ENCODE results near the gene GLRX3. TPM values are rescaled to one million over a fixed set of nuclear protein-coding genes. Genes with fewer than 3 reads are reported as not detected.

GLRX3 gene
- polyA plus RNA-seq, 1 of the 3 experiments (the other 2 are of a cell fraction) = 93.8 TPM

DNA sequence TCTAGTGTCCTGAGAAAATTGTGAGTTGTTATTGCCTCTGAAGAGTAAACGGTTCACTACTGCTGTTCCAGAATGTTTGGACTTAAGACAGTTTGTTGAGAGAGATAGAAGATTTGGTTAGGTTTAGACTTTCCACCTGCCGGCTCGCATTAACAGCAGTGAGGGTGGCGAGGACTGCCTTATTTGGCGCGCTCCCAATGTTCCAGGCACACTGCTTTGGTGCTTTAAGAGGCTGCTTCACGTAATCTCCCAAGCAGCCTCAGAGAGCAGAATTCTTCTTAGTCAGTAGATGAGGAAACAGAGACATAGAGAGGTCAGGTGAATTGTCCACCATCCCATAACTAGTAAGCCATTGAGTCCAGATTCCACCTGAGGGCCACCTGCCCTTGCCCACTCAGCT lies 41.1 kb downstream of the GLRX3 start:
- H2AFZ ChIP-seq (ENCODE audit: low read depth) = no peak overlapping the region
- POLR2A ChIA-PET = no interaction called here
- no peak overlapping the region for H3K9ac ChIP-seq
- H3K4me3 ChIP-seq (ENCODE audit: low read depth in 2 of 2, low read length in 1 of 2) = no peak overlapping the region
- CTCF ChIA-PET = interaction anchor here (1.2 to 3.0 kb wide), 3 partner anchors 12 to 288 kb away, joined by 3 to 8 read pairs (median 7); no protein-coding TSS in a partner anchor
- no peaks in the 10 kb centered on the region for H3K27me3 ChIP-seq (ENCODE audit: insufficient read depth)
- peaks cover 39 to 58% of the 10 kb centered on the region in 2 experiments for H3K36me3 ChIP-seq (replicated peaks in 1 of 2; ENCODE audit: control insufficient read depth in 1 of 2, insufficient read depth in 2 of 2, low read length in 1 of 2)
- no peak for DNase-seq
- H3K4me1 ChIP-seq (ENCODE audit: control insufficient read depth in 1 of 2, insufficient read depth in 2 of 2, low read depth in 1 of 2, low read length in 1 of 2) = no peaks in the 10 kb centered on the region
- WGBS (ENCODE audit: low lambda C conversion rate) = 100% methylated on average over 7 of the region's 7 CpGs
- no peak overlapping the region for H3K4me2 ChIP-seq
- no peak overlapping the region for H3K27ac ChIP-seq (ENCODE audit: low read depth in 2 of 2, low read length in 1 of 2)
- no peaks in the 10 kb centered on the region for H3K9me2 ChIP-seq
- peaks cover 4% of the 10 kb centered on the region for H3F3A ChIP-seq (replicated peaks; ENCODE audit: insufficient read depth)
- no peak for TF ChIP-seq EZH2phosphoT487 (IDR thresholded peaks at IDR 0.05; ENCODE audit: borderline replicate concordance, low read depth)
- no peak for TF ChIP-seq ELF1 (IDR thresholded peaks at IDR 0.05)
- TF ChIP-seq, protein P1, sequence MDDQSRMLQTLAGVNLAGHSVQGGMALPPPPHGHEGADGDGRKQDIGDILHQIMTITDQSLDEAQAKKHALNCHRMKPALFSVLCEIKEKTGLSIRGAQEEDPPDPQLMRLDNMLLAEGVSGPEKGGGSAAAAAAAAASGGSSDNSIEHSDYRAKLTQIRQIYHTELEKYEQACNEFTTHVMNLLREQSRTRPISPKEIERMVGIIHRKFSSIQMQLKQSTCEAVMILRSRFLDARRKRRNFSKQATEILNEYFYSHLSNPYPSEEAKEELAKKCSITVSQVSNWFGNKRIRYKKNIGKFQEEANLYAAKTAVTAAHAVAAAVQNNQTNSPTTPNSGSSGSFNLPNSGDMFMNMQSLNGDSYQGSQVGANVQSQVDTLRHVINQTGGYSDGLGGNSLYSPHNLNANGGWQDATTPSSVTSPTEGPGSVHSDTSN (IDR thresholded peaks at IDR 0.05) = no peak
- no peak for TF ChIP-seq GABPA (IDR thresholded peaks at IDR 0.05; ENCODE audit: low read depth)
- TF ChIP-seq, protein P2, sequence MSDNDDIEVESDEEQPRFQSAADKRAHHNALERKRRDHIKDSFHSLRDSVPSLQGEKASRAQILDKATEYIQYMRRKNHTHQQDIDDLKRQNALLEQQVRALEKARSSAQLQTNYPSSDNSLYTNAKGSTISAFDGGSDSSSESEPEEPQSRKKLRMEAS (IDR thresholded peaks at IDR 0.05; ENCODE audit: low read depth) = no peak
- TF ChIP-seq, protein P3, sequence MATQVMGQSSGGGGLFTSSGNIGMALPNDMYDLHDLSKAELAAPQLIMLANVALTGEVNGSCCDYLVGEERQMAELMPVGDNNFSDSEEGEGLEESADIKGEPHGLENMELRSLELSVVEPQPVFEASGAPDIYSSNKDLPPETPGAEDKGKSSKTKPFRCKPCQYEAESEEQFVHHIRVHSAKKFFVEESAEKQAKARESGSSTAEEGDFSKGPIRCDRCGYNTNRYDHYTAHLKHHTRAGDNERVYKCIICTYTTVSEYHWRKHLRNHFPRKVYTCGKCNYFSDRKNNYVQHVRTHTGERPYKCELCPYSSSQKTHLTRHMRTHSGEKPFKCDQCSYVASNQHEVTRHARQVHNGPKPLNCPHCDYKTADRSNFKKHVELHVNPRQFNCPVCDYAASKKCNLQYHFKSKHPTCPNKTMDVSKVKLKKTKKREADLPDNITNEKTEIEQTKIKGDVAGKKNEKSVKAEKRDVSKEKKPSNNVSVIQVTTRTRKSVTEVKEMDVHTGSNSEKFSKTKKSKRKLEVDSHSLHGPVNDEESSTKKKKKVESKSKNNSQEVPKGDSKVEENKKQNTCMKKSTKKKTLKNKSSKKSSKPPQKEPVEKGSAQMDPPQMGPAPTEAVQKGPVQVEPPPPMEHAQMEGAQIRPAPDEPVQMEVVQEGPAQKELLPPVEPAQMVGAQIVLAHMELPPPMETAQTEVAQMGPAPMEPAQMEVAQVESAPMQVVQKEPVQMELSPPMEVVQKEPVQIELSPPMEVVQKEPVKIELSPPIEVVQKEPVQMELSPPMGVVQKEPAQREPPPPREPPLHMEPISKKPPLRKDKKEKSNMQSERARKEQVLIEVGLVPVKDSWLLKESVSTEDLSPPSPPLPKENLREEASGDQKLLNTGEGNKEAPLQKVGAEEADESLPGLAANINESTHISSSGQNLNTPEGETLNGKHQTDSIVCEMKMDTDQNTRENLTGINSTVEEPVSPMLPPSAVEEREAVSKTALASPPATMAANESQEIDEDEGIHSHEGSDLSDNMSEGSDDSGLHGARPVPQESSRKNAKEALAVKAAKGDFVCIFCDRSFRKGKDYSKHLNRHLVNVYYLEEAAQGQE (IDR thresholded peaks at IDR 0.05; ENCODE audit: low read depth, low read length) = no peak
- no peak for TF ChIP-seq TEAD4 (IDR thresholded peaks at IDR 0.05; ENCODE audit: borderline replicate concordance, insufficient read depth)
- no peak for TF ChIP-seq MXI1 (IDR thresholded peaks at IDR 0.05; ENCODE audit: low read depth, low read length)
- H3K9me3 ChIP-seq = no peaks in the 10 kb centered on the region
- H3K79me2 ChIP-seq (ENCODE audit: insufficient read depth) = no peaks in the 10 kb centered on the region
- H4K20me1 ChIP-seq (ENCODE audit: insufficient read depth) = no peaks in the 10 kb centered on the region

DNA sequence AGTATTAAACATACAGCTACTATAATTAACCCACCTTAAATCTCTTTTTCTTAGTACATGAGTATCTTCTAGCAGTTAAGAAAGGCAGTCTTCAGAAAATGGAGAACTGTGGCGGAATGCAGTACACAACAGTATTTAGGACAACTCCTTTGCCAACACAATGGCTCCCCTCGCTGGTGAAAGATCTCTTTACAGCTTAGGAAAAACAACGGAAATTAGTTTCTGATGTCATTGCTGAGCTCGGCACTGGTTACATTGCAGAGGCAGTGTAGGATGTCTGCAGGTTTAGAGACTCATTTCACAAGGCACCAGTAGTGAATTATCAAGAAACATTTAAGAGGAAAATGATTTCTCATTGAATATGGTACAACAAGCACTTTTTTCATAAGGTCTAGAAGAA lies 43.4 kb downstream of the GLRX3 start:
- Histone ChIP-seq H3K4me3 (ENCODE audit: low read depth in 2 of 2, low read length in 1 of 2) (no peak overlapping the region), H3K27ac (ENCODE audit: low read depth in 2 of 2, low read length in 1 of 2) (no peak overlapping the region), H3K9me3 (no peaks in the 10 kb centered on the region), H3K79me2 (ENCODE audit: insufficient read depth) (no peaks in the 10 kb centered on the region), H2AFZ (ENCODE audit: low read depth) (no peak overlapping the region), H3K27me3 (ENCODE audit: insufficient read depth) (no peaks in the 10 kb centered on the region), H4K20me1 (ENCODE audit: insufficient read depth) (no peaks in the 10 kb centered on the region), H3K9me2 (no peaks in the 10 kb centered on the region), H3K4me1 (ENCODE audit: control insufficient read depth in 1 of 2, insufficient read depth in 2 of 2, low read depth in 1 of 2, low read length in 1 of 2) (no peaks in the 10 kb centered on the region), H3K36me3 (replicated peaks in 1 of 2; ENCODE audit: control insufficient read depth in 1 of 2, insufficient read depth in 2 of 2, low read length in 1 of 2) (peaks cover 56 to 61% of the 10 kb centered on the region in 2 experiments), H3F3A (replicated peaks; ENCODE audit: insufficient read depth) (peaks cover 4% of the 10 kb centered on the region), H3K4me2 (no peak overlapping the region), H3K9ac (no peak overlapping the region)
- TF ChIP-seq, protein P4, sequence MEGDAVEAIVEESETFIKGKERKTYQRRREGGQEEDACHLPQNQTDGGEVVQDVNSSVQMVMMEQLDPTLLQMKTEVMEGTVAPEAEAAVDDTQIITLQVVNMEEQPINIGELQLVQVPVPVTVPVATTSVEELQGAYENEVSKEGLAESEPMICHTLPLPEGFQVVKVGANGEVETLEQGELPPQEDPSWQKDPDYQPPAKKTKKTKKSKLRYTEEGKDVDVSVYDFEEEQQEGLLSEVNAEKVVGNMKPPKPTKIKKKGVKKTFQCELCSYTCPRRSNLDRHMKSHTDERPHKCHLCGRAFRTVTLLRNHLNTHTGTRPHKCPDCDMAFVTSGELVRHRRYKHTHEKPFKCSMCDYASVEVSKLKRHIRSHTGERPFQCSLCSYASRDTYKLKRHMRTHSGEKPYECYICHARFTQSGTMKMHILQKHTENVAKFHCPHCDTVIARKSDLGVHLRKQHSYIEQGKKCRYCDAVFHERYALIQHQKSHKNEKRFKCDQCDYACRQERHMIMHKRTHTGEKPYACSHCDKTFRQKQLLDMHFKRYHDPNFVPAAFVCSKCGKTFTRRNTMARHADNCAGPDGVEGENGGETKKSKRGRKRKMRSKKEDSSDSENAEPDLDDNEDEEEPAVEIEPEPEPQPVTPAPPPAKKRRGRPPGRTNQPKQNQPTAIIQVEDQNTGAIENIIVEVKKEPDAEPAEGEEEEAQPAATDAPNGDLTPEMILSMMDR (IDR thresholded peaks at IDR 0.05) = peak; percentile 56
- peak; percentile 75 for TF ChIP-seq RAD21 (IDR thresholded peaks at IDR 0.05; ENCODE audit: low read length)
- no peak for TF ChIP-seq NFIC (IDR thresholded peaks at IDR 0.05; ENCODE audit: borderline replicate concordance)
- TF ChIP-seq TCF12 (IDR thresholded peaks at IDR 0.05) = no peak
- CTCF ChIA-PET = interaction anchor here (1.0 to 3.0 kb wide), 5 partner anchors 10 to 208 kb away, joined by 3 to 8 read pairs (median 4); no protein-coding TSS in a partner anchor
- peak; percentile 47 for DNase-seq
- whole genome bisulfite sequencing (ENCODE audit: low lambda C conversion rate) = 53% methylated on average over 4 of the region's 4 CpGs
- POLR2A ChIA-PET = no interaction called here
